ENCODE data around the gene GALK1. TPM values are rescaled to one million over a fixed set of nuclear protein-coding genes. Genes with fewer than 3 reads are reported as not detected.

GALK1 gene
- total RNA-seq, 1 experiment from 2014 or later = 75.0 TPM

DNA sequence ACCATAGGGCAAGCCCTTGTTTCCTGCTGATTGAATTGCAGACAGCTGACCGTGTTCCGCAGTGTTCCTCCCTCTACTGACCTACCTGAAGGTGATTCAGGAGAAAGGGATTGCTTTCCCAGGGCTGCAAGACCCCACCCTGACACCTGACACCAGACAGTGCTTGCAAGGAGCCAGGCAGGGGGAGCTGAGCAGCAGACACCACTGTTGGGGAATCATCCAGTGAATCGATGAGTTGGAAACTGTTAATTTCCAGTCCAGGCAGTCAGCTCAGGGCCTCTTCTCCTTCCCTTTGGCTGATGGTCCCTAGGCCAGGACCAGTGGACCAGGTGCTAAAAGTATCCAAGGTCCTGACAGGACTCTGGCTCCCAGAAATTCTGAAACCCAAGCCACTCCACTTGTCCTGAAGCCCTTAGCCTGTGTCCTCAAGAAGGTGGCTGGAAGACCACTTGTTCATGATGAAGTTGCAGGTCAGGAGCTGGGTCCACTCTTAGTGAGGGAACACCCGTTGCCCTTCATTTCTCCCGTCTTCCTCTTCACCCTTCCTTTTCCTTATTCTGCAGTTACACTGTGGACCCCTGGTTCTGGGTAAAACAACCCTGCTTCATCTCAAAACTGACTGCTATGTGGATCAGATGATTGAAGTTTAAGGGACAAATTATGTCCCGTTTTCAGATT, 10.1 kb upstream of the GALK1 start:
- ChIA-PET POLR2A (ENCODE audit: unreplicated experiment) (interaction anchor here (0.5 to 1.0 kb wide), 4 partner anchors 16 to 109 kb away, joined by 3 to 5 read pairs (median 4); partner anchors contain the start of gene WBP2), CTCF (interaction anchor here (0.6 to 1.3 kb wide), 5 partner anchors 11 to 121 kb away, joined by 3 to 6 read pairs (median 3); partner anchors contain the start of gene TRIM65)
- H4K20me1 ChIP-seq (ENCODE audit: low read length) = peaks cover 31% of the 10 kb centered on the region
- no peak overlapping the region for H3K9ac ChIP-seq (ENCODE audit: low read length)
- no TSS peak for BruUV-seq (replicated peaks)
- peaks cover 31% of the 10 kb centered on the region for H3K79me2 ChIP-seq (ENCODE audit: low read length)
- no peak overlapping the region for H3K27ac ChIP-seq (ENCODE audit: low read length)
- H3K27me3 ChIP-seq (ENCODE audit: low read length) = no peaks in the 10 kb centered on the region
- no peak overlapping the region for H2AFZ ChIP-seq (ENCODE audit: low read length)
- peaks cover 30% of the 10 kb centered on the region for H3K36me3 ChIP-seq (ENCODE audit: low read depth, low read length)
- H3K4me2 ChIP-seq (ENCODE audit: low read length) = no peak overlapping the region
- no peaks in the 10 kb centered on the region for H3K9me3 ChIP-seq (ENCODE audit: low read length)
- H3K4me3 ChIP-seq (ENCODE audit: low read length) = no peak overlapping the region
- TF ChIP-seq EZH2 (IDR thresholded peaks at IDR 0.05; ENCODE audit: low read length, unreplicated experiment) (no peak), EZH2phosphoT487 (IDR thresholded peaks at IDR 0.05; ENCODE audit: borderline replicate concordance, low read length) (no peak)
- TF ChIP-seq, protein P1, sequence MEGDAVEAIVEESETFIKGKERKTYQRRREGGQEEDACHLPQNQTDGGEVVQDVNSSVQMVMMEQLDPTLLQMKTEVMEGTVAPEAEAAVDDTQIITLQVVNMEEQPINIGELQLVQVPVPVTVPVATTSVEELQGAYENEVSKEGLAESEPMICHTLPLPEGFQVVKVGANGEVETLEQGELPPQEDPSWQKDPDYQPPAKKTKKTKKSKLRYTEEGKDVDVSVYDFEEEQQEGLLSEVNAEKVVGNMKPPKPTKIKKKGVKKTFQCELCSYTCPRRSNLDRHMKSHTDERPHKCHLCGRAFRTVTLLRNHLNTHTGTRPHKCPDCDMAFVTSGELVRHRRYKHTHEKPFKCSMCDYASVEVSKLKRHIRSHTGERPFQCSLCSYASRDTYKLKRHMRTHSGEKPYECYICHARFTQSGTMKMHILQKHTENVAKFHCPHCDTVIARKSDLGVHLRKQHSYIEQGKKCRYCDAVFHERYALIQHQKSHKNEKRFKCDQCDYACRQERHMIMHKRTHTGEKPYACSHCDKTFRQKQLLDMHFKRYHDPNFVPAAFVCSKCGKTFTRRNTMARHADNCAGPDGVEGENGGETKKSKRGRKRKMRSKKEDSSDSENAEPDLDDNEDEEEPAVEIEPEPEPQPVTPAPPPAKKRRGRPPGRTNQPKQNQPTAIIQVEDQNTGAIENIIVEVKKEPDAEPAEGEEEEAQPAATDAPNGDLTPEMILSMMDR (conservative IDR thresholded peaks at IDR 0.05; ENCODE audit: low read depth, low read length) = no peak
- H3F3A ChIP-seq (ENCODE audit: low read length, unreplicated experiment) = peaks cover 16% of the 10 kb centered on the region
- intact Hi-C loops (cut with micrococcal nuclease) = loop anchor here (5.0 kb wide), 1 partner anchor 72 kb away; no protein-coding TSS in a partner anchor
- peak; percentile 11 for ATAC-seq
- peaks cover 21% of the 10 kb centered on the region for H3K4me1 ChIP-seq (ENCODE audit: insufficient read depth, low read length)
- H3K9me2 ChIP-seq (replicated peaks; ENCODE audit: low read length) = no peaks in the 10 kb centered on the region
- peak; percentile 72 for DNase-seq

DNA sequence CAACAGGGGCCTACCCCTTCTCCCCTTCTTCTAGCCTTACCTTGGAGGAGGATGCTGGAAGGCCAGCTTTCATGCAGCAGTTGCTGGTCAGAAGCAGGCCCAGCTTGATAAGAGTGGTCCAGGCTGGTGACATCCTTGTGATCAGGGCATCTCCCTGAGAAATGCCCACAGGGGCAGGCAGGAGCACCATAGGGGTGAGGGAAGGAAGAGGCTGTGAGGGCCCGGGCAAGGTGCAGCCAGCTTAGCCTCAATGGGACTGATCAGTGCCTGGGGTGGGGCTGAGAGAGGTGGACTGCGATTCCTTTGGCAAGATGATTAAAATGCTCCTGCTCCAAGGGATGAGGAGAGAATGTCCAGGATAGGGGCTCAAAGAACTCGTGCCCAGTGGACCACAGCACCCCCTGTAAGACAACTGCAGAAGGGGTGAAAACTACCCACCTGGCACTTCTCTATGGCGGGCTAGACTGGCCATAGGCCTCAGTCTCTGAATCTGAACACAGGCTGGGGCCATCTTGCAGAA, 9.5 kb upstream of the GALK1 start:
- H3F3A ChIP-seq (ENCODE audit: low read length, unreplicated experiment) = peaks cover 16% of the 10 kb centered on the region
- intact Hi-C loops (cut with micrococcal nuclease) = loop anchor here (5.0 kb wide), 1 partner anchor 73 kb away; no protein-coding TSS in a partner anchor

More for the DNA sequence above, 9.5 kb upstream of the GALK1 start:
- H3K9me3 ChIP-seq (ENCODE audit: low read length) = no peaks in the 10 kb centered on the region
- no peak overlapping the region for H3K27ac ChIP-seq (ENCODE audit: low read length)
- DNase-seq = no peak
- no peak overlapping the region for H3K4me3 ChIP-seq (ENCODE audit: low read length)
- H3K79me2 ChIP-seq (ENCODE audit: low read length) = peaks cover 30% of the 10 kb centered on the region
- H3K4me2 ChIP-seq (ENCODE audit: low read length) = no peak overlapping the region
- no peaks in the 10 kb centered on the region for H3K27me3 ChIP-seq (ENCODE audit: low read length)
- no peak for ATAC-seq
- no TSS peak for BruUV-seq (replicated peaks)
- H3K36me3 ChIP-seq (ENCODE audit: low read depth, low read length) = peaks cover 30% of the 10 kb centered on the region
- H3K4me1 ChIP-seq (ENCODE audit: insufficient read depth, low read length) = peaks cover 20% of the 10 kb centered on the region
- CTCF ChIA-PET = interaction anchor here (0.6 to 1.2 kb wide), 4 partner anchors 11 to 122 kb away, joined by 3 to 6 read pairs (median 3); partner anchors contain the start of gene TRIM65
- POLR2A ChIA-PET (ENCODE audit: unreplicated experiment) = interaction anchor here (0.5 to 0.6 kb wide), 3 partner anchors 17 to 109 kb away, joined by 3 to 5 read pairs (median 5); no protein-coding TSS in a partner anchor
- H4K20me1 ChIP-seq (ENCODE audit: low read length) = peaks cover 31% of the 10 kb centered on the region
- TF ChIP-seq, protein P1 (conservative IDR thresholded peaks at IDR 0.05; ENCODE audit: low read depth, low read length) = no peak; the same call in 1 of the 2 replicates
- TF ChIP-seq EZH2 (IDR thresholded peaks at IDR 0.05; ENCODE audit: low read length, unreplicated experiment) (no peak), EZH2phosphoT487 (IDR thresholded peaks at IDR 0.05; ENCODE audit: borderline replicate concordance, low read length) (no peak)
- no peak overlapping the region for H2AFZ ChIP-seq (ENCODE audit: low read length)
- no peak overlapping the region for H3K9ac ChIP-seq (ENCODE audit: low read length)
- no peaks in the 10 kb centered on the region for H3K9me2 ChIP-seq (replicated peaks; ENCODE audit: low read length)

Measured in PC-3 (cell line).